GM23338 (cell line): ENCODE data around the gene IRAK2. TPM values are rescaled to one million over a fixed set of nuclear protein-coding genes. Genes with fewer than 3 reads are reported as not detected.
A peak's percentile ranks its signal among the peaks of the same experiment; 100 is the strongest.

ENCODE experiments used
- ATAC-seq: fragments of 200-7000 bp; cut with Tn5 transposase; 3 replicates; pipeline ENCODE4 v1.9.1; 2020
- DNase-seq: peaks from one replicate; pipeline ENCODE4 v3.0.0-alpha.2; 2015; ENCODE audit warnings: low spot score
- H2AFZ ChIP-seq: fragments of 200-600 bp; sonication (generic); 2 replicates; pipeline ENCODE4 v1.8.0; 2016; ENCODE audit warnings: antibody characterized with exemption, mild to moderate bottlenecking, moderate library complexity
- H3F3A ChIP-seq: fragments of 200-600 bp; sonication (generic); replicated peaks from 2 replicates; pipeline ENCODE4 v1.8.0; 2017; ENCODE audit warnings: antibody characterized with exemption, mixed run types, low read depth
- H3K27ac ChIP-seq: fragments of 200-600 bp; sonication (generic); 2 replicates; pipeline ENCODE4 v1.6.1; 2016; ENCODE audit warnings: low read depth
- H3K27me3 ChIP-seq: fragments of 200-600 bp; sonication (generic); 2 replicates; pipeline ENCODE4 v1.8.0; 2016; ENCODE audit warnings: mild to moderate bottlenecking, mixed run types, moderate library complexity; ENCODE audit not compliant: insufficient read depth
- H3K36me3 ChIP-seq: fragments of 200-600 bp; sonication (generic); 2 replicates; pipeline ENCODE4 v1.8.0; 2016; ENCODE audit warnings: mild to moderate bottlenecking; ENCODE audit not compliant: insufficient read depth
- H3K4me1 ChIP-seq: fragments of 200-600 bp; sonication (generic); 2 replicates; pipeline ENCODE4 v1.8.0; 2016; ENCODE audit warnings: mild to moderate bottlenecking, moderate library complexity; ENCODE audit not compliant: insufficient read depth
- H3K4me2 ChIP-seq: fragments of 200-600 bp; sonication (generic); 2 replicates; pipeline ENCODE4 v1.7.1; 2017; ENCODE audit warnings: mixed run types
- H3K4me3 ChIP-seq: fragments of 200-600 bp; sonication (generic); 2 replicates; pipeline ENCODE4 v1.6.1; 2016; ENCODE audit warnings: mixed run types
- H3K79me2 ChIP-seq: fragments of 200-600 bp; sonication (generic); replicated peaks from 2 replicates; pipeline ENCODE4 v1.8.0; 2017; ENCODE audit warnings: mild to moderate bottlenecking; ENCODE audit not compliant: insufficient read depth
- H3K9me2 ChIP-seq: fragments of 200-600 bp; sonication (generic); 2 replicates; pipeline ENCODE4 v1.8.0; 2017; ENCODE audit not compliant: insufficient read depth
- H4K20me1 ChIP-seq: fragments of 200-600 bp; sonication (generic); replicated peaks from 2 replicates; pipeline ENCODE4 v1.8.0; 2017; ENCODE audit warnings: mild to moderate bottlenecking; ENCODE audit not compliant: insufficient read depth
- H3K27ac Mint-ChIP-seq: 2 replicates; pipeline ENCODE4 v1.8.0; 2020; ENCODE audit warnings: inconsistent platforms, mild to moderate bottlenecking, moderate library complexity, mixed read lengths
- H3K27me3 Mint-ChIP-seq: 3 replicates; pipeline ENCODE4 v1.8.0; 2022; ENCODE audit warnings: low read depth, mild to moderate bottlenecking, moderate library complexity, mixed read lengths, inconsistent platforms; ENCODE audit not compliant: insufficient read depth, poor library complexity
- H3K36me3 Mint-ChIP-seq: 3 replicates; pipeline ENCODE4 v1.8.0; 2021; ENCODE audit warnings: low read depth, mild to moderate bottlenecking, inconsistent platforms, moderate library complexity, mixed read lengths
- H3K4me1 Mint-ChIP-seq: 3 replicates; pipeline ENCODE4 v1.8.0; 2020; ENCODE audit warnings: mild to moderate bottlenecking, inconsistent platforms, mixed read lengths
- H3K4me3 Mint-ChIP-seq: 3 replicates; pipeline ENCODE4 v1.8.0; 2021; ENCODE audit warnings: moderate library complexity, mild to moderate bottlenecking, inconsistent platforms, mixed read lengths
- H3K9me3 Mint-ChIP-seq: 3 replicates; pipeline ENCODE4 v1.8.0; 2020; ENCODE audit warnings: moderate library complexity, mild to moderate bottlenecking, inconsistent platforms, mixed read lengths
- CREB1 ChIP-seq: fragments of 250-450 bp; sonication (Bioruptor Pico); IDR thresholded peaks from 2 replicates; pipeline ENCODE4 v1.5.0; 2020; ENCODE audit warnings: low read depth, mild to moderate bottlenecking, moderate library complexity
- EZH2phosphoT487 ChIP-seq: fragments of 200-600 bp; sonication (generic); IDR thresholded peaks from one replicate; pipeline ENCODE4 v1.8.1; 2018; ENCODE audit warnings: antibody characterized with exemption; ENCODE audit not compliant: unreplicated experiment
- JUNB ChIP-seq: IDR thresholded peaks from one replicate; pipeline ENCODE4 v1.6.1; 2016; ENCODE audit warnings: antibody characterized with exemption; ENCODE audit not compliant: unreplicated experiment
- NANOG ChIP-seq: IDR thresholded peaks from 2 replicates; pipeline ENCODE4 v1.6.1; 2016; ENCODE audit warnings: antibody characterized with exemption, borderline replicate concordance
- POLR2AphosphoS5 ChIP-seq: IDR thresholded peaks from 2 replicates; pipeline ENCODE4 v1.6.1; 2016; ENCODE audit warnings: antibody characterized with exemption, low read depth
- STAT1 ChIP-seq: IDR thresholded peaks from one replicate; pipeline ENCODE4 v1.6.1; 2016; ENCODE audit warnings: antibody characterized with exemption; ENCODE audit not compliant: unreplicated experiment
- ZNF114 ChIP-seq: fragments of 250-450 bp; sonication (Bioruptor Pico); IDR thresholded peaks from 2 replicates; pipeline ENCODE4 v1.5.0; 2020; ENCODE audit warnings: mild to moderate bottlenecking, moderate library complexity
- ZNF331 ChIP-seq: fragments of 250-450 bp; sonication (Bioruptor Pico); IDR thresholded peaks from 2 replicates; pipeline ENCODE4 v1.5.0; 2020; ENCODE audit warnings: low read depth, mild to moderate bottlenecking, moderate library complexity
- polyA plus RNA-seq: library from polyadenylated mRNA; unstranded; fragments of >200 nt; fragmentation: Nextera tagmentation; extraction: Ambion mirVana; gene quantifications from 2 replicates; pipeline ENCODE4 v1.2.1, GENCODE V29; 2016
- total RNA-seq: library from RNA; depleted of rRNA; stranded (reverse); fragments of >200 nt; shearing (Covaris generic); gene quantifications from 2 replicates; pipeline ENCODE4 v1.2.3, GENCODE V29; 2014
- TF ChIP-seq, protein P1 (sequence below), 2 experiments: fragments of 200-600 bp in 1 of 2; sonication (generic) in 1 of 2; conservative IDR thresholded peaks; 2 replicates each; pipeline versions ENCODE4 v1.5.1 to v1.6.1; 2016 to 2017; ENCODE audit warnings: antibody characterized with exemption in 2 of 2, low read depth in 2 of 2, mild to moderate bottlenecking in 2 of 2, moderate library complexity in 1 of 2
- TF ChIP-seq, protein P2 (sequence below): IDR thresholded peaks from one replicate; pipeline ENCODE4 v1.6.1; 2018; ENCODE audit warnings: antibody characterized with exemption; ENCODE audit not compliant: unreplicated experiment
- TF ChIP-seq, protein P3 (sequence below): IDR thresholded peaks from 2 replicates; pipeline ENCODE4 v1.6.1; 2016; ENCODE audit warnings: antibody characterized with exemption

IRAK2 gene
- total and polyA plus RNA-seq, 2 experiments from 2014 or later: 0.37 to 1.4 TPM

DNA sequence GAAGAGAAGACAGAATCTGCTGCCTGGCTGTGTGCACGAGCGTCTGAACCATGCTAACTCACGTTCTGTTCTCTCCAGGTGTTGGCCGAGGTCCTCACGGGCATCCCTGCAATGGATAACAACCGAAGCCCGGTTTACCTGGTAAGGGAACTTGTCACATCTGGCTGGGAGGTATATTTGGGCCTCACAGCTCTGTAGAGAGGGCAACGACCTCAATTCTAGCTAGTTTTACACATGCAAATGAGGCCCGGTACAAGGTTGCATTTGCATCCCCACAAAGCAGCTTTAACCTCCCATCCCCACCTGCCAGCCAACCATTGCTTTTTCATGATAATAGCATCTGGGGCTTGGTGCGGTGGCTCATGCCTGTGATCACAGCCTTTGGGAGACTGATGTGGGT lies 61.6 kb downstream of the IRAK2 start (continued):
- TF ChIP-seq ZNF331 (CRISPR knock-in tag): no peak

DNA sequence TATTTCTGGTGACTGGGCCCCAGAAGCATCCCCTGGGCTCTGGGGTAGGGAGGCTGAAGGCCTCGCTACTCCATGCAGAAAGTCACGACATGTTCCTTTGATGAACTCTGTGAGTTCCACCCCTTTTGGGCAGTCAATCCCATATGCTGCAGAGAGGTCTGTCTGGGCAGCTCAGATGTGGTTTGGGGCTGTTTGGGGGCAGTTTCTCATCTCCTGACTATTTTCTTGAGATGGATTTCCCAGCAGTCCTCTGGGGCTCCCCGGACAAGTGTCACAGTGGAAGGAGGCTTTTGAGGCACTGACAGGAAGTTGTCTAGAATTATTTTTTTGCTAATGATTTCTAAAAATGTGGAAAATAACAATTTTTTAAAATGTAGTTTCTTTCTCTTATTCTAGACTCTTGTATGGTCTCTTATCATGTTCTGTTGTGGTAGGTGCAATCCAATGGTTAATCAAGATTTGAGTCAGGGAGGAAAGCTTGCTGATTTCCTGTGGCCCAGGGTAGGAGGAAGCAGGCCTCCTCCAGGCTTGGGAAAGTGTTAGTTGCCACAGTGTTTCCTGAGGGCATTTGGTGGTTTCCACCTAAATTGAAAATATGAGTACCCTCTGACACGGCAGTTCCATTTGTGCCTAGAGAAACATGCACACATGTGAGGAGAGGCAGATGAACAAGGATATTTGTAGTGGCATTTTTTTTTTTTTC lies 63.7 kb downstream of the IRAK2 start:
- H3K4me3 Mint-ChIP-seq: no peak overlapping the region
- no peak for TF ChIP-seq ZNF114
- no peak for TF ChIP-seq ZNF331 (CRISPR knock-in tag)
- no peak for TF ChIP-seq POLR2AphosphoS5
- no peak for TF ChIP-seq STAT1
- TF ChIP-seq NANOG: no peak
- TF ChIP-seq, protein P1, sequence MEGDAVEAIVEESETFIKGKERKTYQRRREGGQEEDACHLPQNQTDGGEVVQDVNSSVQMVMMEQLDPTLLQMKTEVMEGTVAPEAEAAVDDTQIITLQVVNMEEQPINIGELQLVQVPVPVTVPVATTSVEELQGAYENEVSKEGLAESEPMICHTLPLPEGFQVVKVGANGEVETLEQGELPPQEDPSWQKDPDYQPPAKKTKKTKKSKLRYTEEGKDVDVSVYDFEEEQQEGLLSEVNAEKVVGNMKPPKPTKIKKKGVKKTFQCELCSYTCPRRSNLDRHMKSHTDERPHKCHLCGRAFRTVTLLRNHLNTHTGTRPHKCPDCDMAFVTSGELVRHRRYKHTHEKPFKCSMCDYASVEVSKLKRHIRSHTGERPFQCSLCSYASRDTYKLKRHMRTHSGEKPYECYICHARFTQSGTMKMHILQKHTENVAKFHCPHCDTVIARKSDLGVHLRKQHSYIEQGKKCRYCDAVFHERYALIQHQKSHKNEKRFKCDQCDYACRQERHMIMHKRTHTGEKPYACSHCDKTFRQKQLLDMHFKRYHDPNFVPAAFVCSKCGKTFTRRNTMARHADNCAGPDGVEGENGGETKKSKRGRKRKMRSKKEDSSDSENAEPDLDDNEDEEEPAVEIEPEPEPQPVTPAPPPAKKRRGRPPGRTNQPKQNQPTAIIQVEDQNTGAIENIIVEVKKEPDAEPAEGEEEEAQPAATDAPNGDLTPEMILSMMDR (conservative IDR thresholded peaks at IDR 0.05; ENCODE audit: low read depth in 2 of 2): no peak
- no peak for TF ChIP-seq CREB1 (CRISPR knock-in tag)
- TF ChIP-seq EZH2phosphoT487: no peak
- Histone ChIP-seq H3K4me1 (peaks cover 13% of the 10 kb centered on the region), H3K27me3 (no peaks in the 10 kb centered on the region), H3K4me3 (no peak overlapping the region), H3F3A (peaks cover 6% of the 10 kb centered on the region), H2AFZ (no peak overlapping the region), H3K27ac (no peak overlapping the region), H3K36me3 (no peaks in the 10 kb centered on the region), H3K4me2 (no peak overlapping the region), H3K79me2 (no peaks in the 10 kb centered on the region), H4K20me1 (no peaks in the 10 kb centered on the region), H3K9me2 (no peaks in the 10 kb centered on the region)
- peaks cover 7% of the 10 kb centered on the region for H3K27me3 Mint-ChIP-seq
- peaks cover 2% of the 10 kb centered on the region; the same call in 2 of the 3 replicates for H3K36me3 Mint-ChIP-seq
- H3K4me1 Mint-ChIP-seq: peaks cover 19% of the 10 kb centered on the region
- peak overlapping the region; percentile 75; the same call in 1 of the 2 replicates for H3K27ac Mint-ChIP-seq
- DNase-seq (no peak), ATAC-seq (no peak)
- H3K9me3 Mint-ChIP-seq: no peaks in the 10 kb centered on the region; the same call in 2 of the 3 replicates

DNA sequence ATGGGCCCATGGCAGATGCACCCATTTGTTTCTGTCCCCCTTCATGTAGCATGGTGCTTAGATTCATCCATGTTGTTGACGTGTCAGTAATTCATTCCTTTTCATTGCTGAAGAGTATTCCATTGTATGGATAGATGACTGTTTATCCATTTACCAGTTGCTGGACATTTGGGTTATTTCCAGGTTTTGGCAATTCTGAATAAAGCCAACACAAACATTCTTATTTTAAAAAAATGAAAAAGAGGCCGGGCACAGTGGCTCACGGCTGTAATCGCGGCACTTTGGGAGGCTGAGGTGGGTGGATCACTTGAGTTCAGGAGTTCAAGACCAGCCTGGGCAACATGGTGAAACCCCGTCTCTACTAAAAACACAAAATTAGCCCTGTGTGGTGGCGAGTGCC lies 64.9 kb downstream of the IRAK2 start:
- Histone ChIP-seq H3K27me3 (no peaks in the 10 kb centered on the region), H3K79me2 (no peaks in the 10 kb centered on the region), H3K4me3 (no peak overlapping the region), H2AFZ (no peak overlapping the region), H3F3A (peaks cover 6% of the 10 kb centered on the region), H3K4me2 (no peak overlapping the region), H3K9me2 (no peaks in the 10 kb centered on the region), H3K36me3 (no peaks in the 10 kb centered on the region), H3K27ac (no peak overlapping the region), H3K4me1 (peaks cover 13% of the 10 kb centered on the region), H4K20me1 (no peaks in the 10 kb centered on the region)
- peaks cover 19% of the 10 kb centered on the region for H3K4me1 Mint-ChIP-seq
- no peak overlapping the region for H3K27ac Mint-ChIP-seq
- peaks cover 7% of the 10 kb centered on the region for H3K27me3 Mint-ChIP-seq
- ATAC-seq (no peak), DNase-seq (no peak)
- no peak overlapping the region for H3K4me3 Mint-ChIP-seq
- H3K9me3 Mint-ChIP-seq: no peaks in the 10 kb centered on the region; the same call in 2 of the 3 replicates
- peaks cover 2% of the 10 kb centered on the region; the same call in 2 of the 3 replicates for H3K36me3 Mint-ChIP-seq
- TF ChIP-seq JUNB (no peak), ZNF331 (CRISPR knock-in tag) (no peak), STAT1 (no peak), ZNF114 (no peak), CREB1 (CRISPR knock-in tag) (no peak)
- TF ChIP-seq, protein P2, sequence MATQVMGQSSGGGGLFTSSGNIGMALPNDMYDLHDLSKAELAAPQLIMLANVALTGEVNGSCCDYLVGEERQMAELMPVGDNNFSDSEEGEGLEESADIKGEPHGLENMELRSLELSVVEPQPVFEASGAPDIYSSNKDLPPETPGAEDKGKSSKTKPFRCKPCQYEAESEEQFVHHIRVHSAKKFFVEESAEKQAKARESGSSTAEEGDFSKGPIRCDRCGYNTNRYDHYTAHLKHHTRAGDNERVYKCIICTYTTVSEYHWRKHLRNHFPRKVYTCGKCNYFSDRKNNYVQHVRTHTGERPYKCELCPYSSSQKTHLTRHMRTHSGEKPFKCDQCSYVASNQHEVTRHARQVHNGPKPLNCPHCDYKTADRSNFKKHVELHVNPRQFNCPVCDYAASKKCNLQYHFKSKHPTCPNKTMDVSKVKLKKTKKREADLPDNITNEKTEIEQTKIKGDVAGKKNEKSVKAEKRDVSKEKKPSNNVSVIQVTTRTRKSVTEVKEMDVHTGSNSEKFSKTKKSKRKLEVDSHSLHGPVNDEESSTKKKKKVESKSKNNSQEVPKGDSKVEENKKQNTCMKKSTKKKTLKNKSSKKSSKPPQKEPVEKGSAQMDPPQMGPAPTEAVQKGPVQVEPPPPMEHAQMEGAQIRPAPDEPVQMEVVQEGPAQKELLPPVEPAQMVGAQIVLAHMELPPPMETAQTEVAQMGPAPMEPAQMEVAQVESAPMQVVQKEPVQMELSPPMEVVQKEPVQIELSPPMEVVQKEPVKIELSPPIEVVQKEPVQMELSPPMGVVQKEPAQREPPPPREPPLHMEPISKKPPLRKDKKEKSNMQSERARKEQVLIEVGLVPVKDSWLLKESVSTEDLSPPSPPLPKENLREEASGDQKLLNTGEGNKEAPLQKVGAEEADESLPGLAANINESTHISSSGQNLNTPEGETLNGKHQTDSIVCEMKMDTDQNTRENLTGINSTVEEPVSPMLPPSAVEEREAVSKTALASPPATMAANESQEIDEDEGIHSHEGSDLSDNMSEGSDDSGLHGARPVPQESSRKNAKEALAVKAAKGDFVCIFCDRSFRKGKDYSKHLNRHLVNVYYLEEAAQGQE: no peak
- TF ChIP-seq, protein P1 (conservative IDR thresholded peaks at IDR 0.05; ENCODE audit: low read depth in 2 of 2): no peak
- TF ChIP-seq, protein P3, sequence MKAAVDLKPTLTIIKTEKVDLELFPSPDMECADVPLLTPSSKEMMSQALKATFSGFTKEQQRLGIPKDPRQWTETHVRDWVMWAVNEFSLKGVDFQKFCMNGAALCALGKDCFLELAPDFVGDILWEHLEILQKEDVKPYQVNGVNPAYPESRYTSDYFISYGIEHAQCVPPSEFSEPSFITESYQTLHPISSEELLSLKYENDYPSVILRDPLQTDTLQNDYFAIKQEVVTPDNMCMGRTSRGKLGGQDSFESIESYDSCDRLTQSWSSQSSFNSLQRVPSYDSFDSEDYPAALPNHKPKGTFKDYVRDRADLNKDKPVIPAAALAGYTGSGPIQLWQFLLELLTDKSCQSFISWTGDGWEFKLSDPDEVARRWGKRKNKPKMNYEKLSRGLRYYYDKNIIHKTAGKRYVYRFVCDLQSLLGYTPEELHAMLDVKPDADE: no peak
